Measurements from ENCODE around the gene MYH13.
A peak's percentile ranks its signal among the peaks of the same experiment; 100 is the strongest.

MYH13 gene

DNA sequence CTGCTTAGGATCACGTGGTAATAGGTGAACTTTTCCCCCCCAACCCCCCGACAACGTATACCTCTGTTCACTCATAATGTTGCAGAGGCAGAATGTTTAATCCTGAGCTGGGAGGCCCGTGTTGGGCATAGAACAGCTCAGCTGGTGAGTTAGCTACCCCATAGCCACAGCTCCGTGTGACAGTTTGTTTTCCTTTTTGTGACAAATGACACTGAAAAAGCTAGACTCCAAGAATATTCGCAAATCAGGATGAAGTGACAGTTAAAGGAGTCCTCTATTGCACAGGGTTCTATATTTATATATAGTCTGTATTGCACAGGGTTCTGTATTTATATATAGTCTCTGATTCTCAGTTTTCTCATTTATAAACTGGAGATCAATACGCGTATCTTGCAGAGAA, 33.8 kb downstream of the MYH13 start:
- no peak for DNase-seq

DNA sequence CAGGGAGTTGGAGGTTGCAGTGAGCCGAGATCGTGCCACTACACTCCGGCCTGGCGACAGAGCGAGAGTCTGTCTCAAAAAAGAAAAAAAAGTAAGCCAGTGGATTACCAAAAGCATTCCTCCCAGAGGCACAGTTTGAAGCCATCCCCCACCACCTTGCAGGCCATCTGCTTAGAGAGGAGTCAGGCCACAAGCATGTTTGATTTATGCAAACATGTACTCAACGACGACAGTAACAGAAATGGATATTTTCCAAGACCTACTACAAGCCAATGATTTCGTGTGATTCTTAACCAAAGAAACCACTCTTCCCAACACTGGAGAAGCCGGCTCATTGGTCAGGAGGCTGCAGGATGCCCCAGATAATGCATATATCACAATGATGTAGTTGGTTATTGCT, 34.8 kb downstream of the MYH13 start:
- no peak for DNase-seq

DNA sequence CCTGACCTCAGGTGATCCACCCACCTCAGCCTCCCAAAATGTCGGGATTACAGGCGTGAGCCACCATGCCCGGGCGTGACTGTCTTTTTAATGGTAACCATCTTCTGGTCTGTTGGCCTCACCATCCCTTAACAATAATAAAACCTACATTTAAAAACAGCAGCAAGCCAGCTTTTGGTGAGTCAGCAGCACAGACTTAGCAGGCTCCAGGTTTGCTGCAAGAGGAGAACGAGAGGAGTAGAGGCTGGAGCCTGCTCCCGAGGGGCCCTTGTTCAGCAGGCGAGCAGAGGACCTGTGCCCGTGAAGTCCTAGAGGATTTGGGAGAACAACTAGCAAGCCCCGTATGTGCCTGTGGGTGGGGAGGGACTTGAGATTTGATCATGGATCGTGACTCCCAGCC, 35.7 kb downstream of the MYH13 start:
- no peak for DNase-seq

DNA sequence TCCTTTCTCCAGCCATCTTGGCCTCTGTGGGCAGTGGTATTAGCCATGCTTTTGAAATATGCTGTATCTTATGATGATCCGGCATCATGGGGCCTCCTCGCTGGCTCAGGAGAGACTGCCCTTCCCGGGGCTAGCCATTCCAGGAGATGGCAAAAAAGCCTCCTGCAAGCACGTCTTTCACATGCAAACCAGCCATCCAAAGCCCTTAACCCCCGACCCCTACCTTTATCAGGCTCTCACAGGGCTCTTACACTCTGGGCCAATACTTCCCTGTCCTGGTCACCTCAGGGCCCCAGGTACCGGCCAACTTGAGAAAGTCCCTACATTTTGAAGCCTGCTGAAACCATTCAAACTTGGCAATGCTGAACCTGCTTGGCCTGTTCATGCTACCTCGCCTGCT, 36.4 kb downstream of the MYH13 start:
- DNase-seq: no peak

DNA sequence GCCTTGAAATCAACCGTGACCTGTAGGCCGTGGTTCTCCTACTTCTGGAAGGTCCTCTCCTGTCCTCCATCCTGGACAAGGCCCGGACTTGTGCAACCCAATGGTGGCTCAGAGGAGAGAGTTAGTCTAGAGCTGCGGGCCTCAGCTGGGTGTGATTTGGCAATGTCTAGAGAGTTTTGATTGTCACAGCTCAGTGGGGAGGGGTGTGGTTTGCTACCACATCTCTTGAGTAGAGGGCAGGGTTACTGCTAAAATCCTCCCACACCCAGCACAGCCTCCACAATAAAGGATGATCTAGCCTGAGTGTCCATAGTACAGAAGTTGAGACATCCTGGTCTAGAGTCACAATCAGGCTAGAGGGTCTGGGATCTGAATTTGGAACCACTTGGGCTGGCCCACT, 40.3 kb downstream of the MYH13 start:
- DNase-seq: no peak

DNA sequence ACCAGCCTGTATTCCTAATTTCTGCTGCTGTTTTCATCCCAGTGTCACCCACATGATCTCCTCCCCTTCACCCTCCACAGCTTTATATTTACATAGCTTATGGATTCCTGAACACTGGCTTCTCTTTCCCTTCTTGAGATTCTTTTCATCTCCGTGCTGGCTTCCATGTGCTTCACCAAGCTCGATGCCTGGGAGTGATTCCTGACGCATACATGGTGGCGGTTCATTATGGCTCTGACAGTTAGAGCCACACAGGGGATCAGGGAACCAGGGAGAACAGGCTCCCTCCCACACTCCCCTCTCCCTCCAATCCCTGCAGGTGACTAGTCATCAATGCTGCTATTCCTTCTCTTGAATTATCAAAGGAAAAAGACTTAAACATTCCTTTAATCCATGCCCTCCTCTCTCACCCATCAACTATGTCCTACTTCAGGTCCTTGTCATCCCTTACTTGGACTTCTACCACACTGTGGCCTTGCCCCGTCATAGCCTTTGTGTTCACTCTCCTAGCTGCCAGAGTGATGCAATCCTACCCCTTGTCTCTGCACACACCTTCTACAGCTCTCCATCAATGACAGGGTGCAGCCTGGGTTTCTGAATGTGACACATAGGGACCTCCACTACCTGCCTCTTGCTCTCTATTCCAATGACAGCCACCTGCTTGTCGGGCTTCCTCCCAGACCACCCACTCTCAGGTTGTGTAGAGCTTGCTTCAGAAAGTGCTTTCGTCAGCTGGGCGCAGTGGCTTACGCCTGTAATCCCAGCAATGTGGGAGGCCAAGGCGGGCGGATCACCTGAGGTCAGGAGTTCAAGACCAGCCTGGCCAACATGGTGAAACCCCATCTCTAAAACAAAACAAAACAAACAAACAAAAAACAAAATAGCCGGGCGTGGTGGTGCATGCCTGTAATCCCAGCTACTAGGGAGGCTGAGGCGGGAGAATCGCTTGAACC, 43.6 kb downstream of the MYH13 start:
- no peak for DNase-seq

DNA sequence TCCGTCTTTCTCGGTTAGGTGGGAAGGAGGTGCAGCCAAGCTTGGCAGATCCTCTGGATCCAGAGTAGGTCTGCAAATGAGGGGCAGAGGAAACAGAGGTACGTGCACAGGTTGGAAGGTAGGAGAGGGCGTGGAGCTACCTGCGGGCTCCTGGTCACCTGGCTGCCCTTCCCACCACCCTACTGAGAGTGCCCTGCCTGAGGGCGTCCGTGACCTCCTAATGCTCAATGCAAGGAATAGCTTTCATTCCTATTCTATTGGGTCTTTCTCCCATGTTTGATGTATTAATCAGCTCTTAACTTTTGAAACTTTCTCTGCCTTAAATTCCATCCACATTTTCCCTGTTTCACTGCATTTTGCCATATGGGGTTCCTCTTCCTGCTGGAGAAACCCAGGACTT, 44.6 kb downstream of the MYH13 start:
- no peak for DNase-seq

DNA sequence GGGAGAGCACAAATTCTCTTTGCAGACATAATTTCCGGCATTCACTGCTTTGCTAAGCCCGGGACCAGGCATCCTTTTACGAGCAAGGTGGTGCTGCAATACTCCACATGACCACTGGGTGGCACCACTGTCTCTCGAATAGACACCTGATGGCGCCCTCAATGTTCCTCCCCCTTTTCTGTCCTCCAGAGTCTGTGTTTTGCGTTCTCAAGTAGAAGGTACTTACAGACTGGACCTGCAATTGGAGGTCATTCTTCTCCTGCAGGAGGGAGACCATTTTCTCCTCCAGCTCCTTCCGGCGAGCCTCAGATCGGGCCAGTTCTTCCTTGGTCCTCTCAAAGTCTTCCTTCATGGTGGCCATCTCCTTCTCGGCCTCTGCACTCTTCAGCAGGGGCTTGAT, 45.2 kb downstream of the MYH13 start:
- peak; percentile 63 for DNase-seq

DNA sequence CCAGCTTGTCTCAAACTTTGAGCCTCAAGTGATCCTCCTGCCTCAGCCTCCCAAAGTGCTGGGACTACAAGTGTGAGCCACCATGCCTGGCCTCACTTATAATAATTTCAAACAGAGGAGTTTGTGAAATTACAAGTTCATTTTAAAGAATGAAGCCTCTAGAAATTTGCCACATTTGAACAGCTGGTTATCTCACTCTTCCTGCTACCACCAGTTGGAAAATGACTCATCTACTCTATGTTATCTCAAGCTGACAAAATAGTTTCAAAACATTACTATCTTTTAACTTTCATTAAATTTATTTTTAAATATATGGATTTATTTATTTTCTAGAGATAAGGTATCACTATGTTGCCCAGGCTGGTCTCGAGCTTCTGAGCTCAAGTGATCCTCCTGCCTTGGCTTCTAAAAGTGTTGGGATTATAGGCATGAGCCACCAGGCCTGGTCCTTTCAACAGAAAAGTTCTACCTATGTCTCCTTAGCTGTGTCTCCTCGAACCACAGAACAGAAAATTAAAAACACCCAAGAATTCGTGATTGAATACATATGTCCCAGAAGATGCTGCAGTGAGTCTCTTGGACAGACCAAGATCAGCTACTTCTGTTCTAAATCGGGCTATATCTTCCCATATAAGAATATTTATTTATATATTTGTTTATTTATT, 47.6 kb downstream of the MYH13 start:
- no peak for DNase-seq

DNA sequence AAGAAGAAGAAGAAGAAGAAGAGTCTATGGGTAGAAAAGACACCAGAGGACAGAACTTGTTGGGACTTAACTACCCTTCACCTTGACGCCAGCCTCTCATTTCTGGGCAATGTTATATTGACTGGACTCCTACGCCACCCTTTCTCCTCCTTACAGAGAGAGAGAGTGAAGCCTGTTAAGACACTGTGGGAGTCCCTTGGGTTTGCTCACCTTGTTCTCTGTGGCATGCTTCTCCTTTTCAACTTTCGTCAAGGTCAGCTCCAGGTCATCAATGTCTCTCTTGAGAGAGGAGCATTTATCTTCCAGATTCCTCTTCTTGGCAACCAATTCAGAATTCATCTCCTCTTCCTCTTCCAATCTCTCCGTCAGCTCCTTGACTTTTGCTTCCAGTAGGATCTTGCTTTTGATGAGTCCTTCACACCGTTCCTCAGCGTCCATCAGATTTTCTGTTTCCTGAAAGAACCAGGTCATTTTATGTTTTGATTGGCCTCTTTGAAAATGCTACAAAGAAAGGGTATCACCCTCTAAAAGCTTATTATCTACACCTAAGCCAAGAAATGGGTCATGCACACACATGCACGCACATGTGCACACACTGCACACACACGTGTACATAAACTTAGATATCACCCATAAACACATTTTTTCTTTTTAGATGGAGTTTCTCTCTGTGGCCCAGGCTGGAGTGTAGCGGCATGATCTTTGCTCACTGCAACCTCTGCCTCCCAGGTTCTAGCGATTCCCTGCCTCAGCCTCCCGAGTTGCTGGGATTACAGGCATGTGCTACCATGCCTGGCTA, 48.8 kb downstream of the MYH13 start:
- DNase-seq: no peak

DNA sequence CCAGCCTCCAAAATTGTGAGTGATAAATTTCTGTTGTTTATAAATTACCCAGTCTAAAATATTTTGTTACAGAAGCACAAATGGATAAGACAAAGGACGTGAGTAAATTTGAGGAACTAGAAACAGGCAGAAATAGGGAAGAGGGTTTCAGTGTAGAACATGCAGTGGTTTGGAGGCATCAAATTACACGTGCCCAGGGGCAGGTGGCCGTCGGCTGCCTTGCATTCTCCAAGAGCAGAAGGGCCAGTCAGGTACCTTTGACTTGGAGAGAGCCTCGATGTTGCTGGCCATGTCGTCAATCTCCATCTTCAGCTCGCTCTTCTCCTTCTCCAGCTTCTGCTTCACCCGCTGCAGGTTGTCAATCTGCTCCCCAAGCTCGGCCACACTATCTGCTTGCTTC, 54.3 kb downstream of the MYH13 start:
- DNase-seq: no peak

DNA sequence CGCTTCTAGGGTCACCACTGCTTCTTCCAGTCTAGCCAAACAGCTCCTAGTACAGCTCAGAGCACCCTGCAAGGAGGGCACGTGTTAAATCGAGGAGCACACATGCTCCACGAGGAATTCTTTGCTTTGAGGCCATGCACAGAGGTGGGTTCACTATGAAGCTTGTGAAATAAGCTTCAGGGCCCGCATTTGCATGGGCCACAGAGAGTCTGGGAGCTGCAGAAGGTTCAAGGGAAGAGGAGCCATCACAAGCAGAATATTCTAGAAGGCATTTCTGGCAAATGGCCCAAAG, 55.3 kb downstream of the MYH13 start:
- no peak for DNase-seq

DNA sequence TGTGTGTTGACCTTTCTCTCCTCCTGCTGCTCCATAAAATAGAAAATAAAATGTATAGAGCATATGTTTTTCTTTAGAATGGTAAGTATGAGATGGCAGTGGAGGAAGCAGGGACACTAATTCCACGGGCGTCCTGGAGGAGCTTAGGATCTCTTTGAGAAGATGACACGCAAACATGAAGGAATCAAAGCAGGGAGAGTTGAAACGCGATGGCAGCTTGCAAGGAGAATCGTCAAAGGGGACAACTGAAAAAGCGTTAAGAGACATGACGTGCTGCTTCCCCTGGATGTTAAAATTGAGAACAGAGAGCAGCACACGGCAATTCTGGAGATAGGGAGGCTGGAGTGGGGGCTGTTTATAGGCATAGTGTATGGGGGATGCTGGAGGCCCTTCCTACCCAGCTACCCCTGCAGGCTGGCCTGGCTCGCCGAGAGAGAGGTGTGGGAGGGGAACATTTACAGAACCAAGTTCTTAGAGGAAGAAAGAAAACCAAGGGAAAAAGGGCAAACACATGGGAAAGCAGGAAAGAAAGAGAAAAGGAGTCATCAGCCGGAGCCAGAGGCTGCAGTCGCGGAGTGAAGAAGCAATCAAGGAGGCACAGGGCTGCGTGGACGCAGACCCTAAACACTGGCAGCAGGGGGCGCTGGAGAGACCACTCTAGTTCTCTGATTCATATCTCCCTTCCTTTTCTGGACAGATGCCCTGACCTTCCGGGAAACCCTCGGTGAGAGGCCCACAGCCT, 55.8 kb downstream of the MYH13 start:
- no peak for DNase-seq

DNA sequence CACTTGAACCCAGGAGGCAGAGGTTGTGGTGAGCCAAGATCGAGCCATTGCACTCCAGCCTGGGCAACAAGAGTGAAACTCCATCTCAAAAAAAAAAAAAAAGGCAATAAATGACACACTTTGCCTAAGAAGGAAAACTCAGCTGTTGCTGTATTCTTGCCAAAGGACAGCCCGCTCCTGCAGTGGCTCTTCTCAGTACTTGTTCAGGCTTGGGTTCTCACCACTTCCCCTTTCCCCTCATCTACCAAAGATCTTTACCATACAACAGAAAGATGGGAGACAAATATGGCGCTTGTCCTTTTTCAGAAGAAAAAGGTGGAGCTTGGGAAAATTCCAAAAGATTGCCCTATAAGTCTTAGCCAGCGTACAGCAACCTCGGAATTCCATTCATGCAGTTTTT, 58.5 kb downstream of the MYH13 start:
- no peak for DNase-seq

DNA sequence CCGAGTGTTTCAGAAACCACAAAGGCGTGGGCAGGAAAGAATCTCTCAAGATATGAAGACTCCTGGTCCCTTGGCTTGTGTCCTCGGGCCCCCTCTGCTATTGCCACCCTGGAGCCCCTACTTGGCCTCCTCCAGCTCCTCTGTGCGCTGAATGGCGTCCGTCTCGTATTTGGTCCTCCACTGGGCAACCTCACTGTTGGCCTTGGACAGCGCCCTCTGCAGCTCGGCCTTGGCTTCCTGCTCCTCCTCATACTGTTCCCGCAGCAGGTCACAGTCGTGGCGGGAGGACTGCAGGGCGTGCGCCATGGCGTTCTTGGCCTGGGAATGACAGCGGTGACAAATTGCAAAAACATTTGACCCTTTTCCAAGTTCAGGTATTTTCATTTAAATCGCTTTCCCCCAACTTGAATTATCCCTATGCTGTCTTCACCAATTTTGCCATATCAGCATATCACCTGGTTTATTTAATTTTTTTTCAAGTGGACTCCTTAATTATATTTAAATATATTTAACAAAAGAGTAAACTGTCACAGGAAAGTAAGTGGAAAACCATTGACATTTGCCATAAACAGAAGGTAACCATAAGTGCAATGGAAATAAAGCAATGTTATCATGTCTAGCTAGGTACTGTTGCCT, 59.7 kb downstream of the MYH13 start:
- no peak for DNase-seq

DNA sequence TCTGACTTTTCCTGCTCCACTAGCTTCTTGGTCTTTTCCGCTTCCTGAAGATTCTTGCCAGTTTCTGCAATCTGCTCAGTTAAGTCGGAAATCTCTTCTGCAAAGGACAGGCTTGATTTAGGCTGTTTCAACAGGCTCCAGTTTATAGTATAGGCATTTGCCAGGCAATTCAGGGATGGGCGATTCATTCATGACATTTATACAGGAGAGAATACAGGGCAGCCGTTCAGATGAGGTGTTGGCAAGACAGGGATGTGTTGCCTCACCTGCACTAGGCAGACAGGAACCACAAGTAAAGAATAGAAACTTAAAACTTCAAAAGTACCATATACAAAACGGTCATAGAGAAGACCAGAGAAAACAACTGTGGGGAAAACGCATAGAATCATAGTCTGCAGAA, 61.7 kb downstream of the MYH13 start:
- no peak for DNase-seq

DNA sequence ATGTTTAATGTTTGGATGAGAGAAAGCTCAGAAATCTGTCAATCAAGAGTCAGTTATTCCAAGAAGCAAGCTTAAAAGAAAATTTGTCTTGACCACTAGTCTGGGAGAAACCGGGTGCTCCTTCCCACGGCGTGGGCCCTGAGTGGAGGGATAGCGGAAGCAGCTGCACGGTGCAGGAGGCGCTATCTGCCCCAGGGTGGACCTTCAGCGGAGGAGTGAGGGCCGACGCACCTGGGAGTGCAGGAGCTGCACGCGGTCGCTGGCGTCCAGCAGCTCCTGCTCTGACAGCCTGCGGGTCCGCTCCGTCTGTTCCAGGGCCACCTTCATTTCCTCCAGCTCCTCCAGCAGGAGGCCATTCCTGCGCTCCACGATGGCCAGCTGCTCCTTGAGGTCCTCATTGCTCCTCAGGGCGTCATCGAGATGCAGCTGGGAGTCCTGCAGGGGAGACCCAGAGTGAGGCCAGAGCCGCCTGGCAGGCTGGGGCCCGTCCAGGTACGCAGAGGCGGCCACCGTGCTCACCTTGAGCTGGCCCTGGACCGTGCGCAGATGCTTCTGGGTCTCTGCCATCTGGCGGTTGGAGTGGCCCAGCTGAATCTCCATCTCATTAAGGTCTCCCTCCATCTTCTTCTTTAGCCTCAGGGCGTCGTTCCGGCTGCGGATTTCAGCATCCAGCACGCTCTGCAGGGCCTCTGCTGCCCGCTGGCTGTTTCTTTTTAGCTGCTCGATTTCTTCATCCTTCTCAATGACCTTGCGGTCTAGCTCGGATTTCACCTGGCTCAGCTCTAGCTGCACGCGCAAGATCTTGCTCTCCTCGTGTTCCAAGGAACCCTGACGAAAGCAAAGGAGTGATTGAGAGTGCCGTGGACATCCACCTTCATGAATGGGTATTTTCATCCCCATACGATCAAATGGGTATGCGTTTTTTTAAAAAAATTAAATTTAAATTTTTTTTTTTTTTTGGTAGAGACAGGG, 63.5 kb downstream of the MYH13 start:
- DNase-seq: no peak

DNA sequence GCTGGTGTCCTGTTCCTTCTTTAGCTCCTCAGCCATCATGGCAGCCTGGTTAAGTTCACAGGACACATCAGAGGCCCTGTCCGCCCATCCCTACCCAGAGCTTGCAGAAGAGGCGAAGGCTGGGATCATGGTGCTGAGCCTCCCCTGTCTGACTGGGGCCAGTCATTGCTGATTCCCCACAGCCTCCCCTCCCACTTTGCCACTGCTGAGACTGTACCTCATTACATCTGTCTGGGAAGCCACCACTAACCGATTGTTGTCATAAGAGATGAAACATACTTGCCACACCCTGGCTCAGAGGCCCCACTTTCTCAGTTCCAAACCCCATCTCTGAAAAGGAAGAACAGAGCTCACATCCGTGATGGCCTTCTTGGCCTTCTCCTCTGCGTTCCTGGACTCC, 66.2 kb downstream of the MYH13 start:
- no peak for DNase-seq

DNA sequence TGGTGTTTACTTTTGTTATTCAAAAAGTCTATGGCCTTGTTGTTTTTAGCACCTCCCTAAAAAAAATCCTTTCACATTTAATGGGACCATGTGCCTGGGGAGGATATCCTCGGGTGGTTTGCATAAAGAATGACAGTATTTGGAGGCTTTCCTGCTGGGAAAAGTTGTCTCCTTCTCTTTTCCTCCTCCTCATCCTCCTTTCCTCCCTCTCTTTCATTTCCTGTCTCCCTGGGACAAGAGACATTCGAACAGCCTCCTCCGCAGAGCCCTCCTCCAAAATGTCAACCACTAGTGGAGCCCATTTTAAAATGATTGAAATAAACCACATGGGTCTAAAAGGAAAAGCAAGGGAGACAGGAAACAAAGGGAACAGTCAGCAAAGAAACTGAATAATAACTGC, 67.4 kb downstream of the MYH13 start:
- DNase-seq: no peak

DNA sequence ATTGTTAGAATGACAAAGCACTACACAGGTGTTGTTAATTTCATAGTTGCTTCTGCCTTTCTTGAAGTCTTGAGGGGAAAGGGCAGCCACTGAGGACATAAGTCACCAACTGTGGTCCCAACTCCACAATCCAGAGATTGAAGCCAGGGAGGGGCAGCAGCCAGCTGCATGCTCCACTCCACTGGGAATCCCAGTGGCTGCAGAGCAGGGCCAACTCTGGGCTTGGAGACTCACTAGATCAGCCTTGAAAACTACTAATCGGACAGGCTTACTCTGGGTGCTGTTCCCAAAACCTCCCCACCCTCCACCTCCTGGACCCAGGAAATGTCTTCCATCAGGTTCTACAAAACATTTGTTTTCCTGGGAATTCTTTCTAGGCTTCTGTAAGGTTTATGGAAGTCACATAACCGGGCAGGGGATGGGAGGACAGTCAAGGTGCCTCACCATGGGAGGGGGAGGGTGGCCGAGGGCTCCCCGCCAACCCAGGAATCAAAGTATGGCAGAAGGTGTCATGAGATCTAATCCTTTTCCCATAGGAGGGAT, 68.0 kb downstream of the MYH13 start:
- DNase-seq: no peak

DNA sequence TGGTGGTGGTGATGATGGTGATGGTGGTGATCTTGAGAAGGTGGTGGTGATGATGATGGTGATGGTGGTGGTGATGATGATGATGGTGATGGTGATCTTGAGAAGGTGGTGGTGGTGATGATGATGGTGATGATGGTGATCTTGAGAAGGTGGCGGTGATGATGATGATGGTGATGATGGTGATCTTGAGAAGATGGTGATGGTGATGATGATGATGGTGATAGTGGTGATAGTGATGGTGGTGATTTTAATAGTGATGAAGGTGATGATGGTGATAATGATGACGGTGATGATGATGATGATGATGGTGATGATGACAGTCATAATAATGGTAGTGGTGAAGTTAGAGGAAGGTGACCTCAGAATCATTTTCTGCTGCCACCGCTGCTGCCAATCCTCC, 75.1 kb downstream of the MYH13 start:
- no peak for DNase-seq

Measured in NCI-H1105 treated with DMSO at 0.1 percent for 48 hours (cell line).